Fibroblast of skin of left quadriceps (primary cell): ENCODE results near the gene APOL4.
A peak's percentile ranks its signal among the peaks of the same experiment; 100 is the strongest.
"Not testable (repeated sequence)": the region's sequence is repeated elsewhere in the genome, so short reads cannot be mapped to it uniquely, and the experiment has no call there.

Source experiments
- DNase-seq, 2 experiments: peaks; one replicate each; pipeline ENCODE4 v3.0.0-alpha.2; 2013; ENCODE audit warnings: low read depth in 2 of 2

Gene APOL4

GRCh38 chr22:36153501-36154422 is 47.8 kb downstream of the APOL4 start:
- DNase-seq, result no peak

DNA sequence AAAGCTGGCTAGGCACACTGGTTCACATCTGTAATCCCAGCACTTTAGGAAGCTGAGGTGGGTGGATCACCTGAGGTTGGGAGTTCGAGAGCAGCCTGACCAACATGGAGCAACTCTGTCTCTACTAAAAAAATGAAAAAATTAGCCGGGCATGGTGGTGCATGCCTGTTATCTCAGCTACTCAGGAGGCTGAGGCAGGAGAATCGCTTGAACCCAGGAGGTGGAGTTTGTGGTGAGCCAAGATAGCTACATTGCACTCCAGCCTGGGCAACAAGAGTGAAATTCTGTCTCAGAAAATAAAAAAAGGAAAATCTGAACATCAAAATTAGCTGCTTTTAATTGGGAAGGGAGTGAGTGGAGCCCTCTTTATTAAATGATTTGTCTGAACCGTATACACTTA is 48.8 kb downstream of the APOL4 start:
- DNase-seq, result not testable (repeated sequence)

- DNase-seq, result no peak
Observed at GRCh38 chr22:36152088-36152487, 49.5 kb downstream of the APOL4 start.

DNA sequence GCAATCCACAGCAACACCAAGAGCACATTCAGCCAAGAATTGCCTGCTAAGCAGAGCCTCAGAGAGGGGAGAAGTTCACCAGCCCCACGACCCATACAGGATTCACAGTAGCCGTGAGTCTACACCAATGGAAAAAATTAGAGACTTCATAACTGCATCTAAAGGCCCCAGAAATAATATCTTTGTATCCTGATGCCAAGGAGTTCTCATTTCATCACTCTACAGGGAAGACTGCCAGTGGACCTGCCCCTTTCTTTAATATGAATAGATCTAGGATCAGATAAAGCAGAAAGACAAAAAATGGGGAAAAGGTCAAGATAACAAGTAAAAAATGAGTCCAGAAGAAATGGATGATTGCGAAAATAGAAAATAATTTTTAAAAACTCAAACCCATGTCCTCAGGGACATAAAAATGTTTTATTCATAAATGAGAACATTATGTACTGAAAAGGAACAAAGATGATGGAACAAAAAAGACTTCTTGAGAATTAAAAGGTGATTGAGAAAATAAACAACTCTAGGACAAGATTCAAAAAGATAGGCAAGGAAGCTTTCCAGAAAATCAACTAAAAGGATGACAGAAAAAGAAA is 50.5 kb downstream of the APOL4 start:
- no peak for DNase-seq

DNA sequence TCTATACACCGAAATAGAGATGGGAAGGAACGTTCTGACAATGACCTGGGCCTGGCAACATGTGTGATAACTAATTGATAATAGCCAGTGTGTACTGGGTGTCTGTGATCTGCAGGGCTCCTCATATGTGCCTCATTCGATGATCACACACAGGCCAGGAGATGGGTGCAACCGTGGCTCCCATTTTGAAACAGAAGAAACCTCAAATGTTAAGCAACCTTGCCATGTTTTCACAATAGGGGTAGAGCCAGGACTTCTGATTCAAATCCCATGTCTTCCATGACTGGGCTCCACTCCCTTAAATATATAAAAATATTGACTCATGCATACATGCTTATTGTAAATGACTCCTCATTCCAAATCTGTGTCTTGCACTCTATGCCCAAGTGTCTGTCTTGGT is 52.2 kb downstream of the APOL4 start:
- no peak for DNase-seq

DNA sequence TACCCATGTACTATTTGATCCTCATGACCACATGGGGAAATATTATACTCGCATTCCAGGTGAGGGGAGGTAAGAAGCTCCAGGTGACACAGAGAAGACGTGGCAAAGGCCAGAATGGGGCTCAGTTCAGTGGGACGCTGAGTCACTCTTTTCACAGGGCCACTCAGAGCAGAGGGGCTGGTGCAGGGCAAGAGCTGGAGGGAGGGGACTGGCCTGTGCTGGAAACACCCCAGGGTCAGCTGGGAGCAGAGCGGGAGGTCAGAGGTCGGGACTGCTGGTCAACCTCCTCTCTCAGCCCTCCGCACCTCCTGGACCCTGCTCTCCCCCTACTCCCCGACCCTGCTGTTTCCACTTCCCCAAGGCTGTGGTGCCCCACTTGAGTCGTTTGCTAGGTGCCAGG is 53.2 kb downstream of the APOL4 start:
- DNase-seq, result no peak

GRCh38 chr22:36147196-36147791 is 54.3 kb downstream of the APOL4 start:
- no peak for DNase-seq

GRCh38 chr22:36145881-36146280 is 55.7 kb downstream of the APOL4 start:
- no peak for DNase-seq

- peak; percentile 34 to 35 for DNase-seq
Observed at GRCh38 chr22:36144886-36145541, 56.6 kb downstream of the APOL4 start.

DNA sequence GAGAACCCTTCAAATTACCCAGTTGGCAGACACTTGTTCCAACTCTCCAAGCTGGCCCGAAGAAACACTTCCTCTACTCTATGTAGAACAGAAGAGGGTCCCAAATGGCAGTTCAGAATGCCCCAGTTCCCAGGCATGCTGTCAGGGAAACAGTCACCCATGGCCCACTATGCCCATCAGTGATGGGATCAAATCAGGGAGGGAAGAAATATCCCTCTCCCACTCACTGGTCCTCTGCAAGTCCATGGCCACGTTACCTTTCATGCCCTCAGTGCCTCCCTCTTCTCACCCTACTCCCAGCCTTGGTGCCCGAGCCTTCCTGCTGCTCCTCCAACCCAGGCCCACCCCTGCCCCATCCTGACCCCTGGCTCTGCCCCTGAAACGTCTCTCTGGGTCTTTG is 57.7 kb downstream of the APOL4 start:
- DNase-seq, result no peak

DNA sequence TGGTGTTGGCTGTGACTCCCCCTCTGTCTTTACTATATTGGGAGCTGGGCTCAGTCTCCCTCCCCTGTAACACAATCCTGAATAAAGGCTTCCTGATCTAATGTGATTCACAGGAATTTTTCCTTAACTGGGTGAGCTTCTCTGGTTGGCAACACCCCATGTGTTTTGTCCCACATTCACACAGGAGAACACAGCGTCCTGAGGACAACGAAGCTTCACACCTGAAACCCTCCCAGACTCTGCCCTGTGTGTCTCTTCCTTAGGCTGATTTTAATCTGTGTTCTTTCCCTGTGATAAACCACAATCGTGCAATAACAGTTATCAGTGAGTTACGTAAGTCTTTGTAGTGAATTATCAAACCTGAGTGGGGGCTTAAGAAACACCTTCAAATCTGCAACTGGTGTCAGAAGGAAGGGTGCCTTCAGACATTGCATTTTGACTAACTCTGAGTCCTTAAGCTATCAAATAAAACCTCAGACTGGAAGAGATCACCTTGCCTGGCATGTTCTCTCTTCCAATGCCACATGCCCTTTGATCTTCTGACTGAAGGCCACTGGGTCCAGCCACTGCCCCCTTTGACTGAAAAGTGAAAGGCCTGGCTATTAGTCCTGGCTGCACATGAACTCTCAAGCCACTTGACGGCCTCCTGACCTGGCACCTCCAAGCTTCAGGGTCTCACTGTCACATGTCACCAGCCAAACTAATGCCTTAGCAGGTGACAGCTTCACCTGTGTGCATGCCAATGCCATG is 58.4 kb downstream of the APOL4 start:
- DNase-seq, result no peak

GRCh38 chr22:36141481-36141880 is 60.1 kb downstream of the APOL4 start:
- no peak for DNase-seq
